Subcutaneous adipose tissue (tissue), 4 donors: ENCODE measurements around the gene SIGLEC6. TPM values are rescaled to one million over a fixed set of nuclear protein-coding genes. Genes with fewer than 3 reads are reported as not detected.

Source experiments
- CTCF ChIP-seq: fragments of 450-650 bp; IDR thresholded peaks from one replicate; pipeline ENCODE4 v1.5.1; 2016; ENCODE audit warnings: low read depth, mild to moderate bottlenecking, control low read depth, antibody characterized with exemption, moderate library complexity
- total RNA-seq, 4 donors: library from RNA; depleted of rRNA; stranded (reverse); fragments of >200 nt; gene quantifications; one replicate each; pipeline ENCODE4 v1.1.0, GENCODE V29; 2016

SIGLEC6 gene
- total RNA-seq, 4 donors from 2014 or later = 1.5 to 2.9 (median 2.5) TPM; not detected in 1

GRCh38 chr19:51568456-51568855 lies 37.0 kb upstream of the SIGLEC6 start:
- no peak for TF ChIP-seq CTCF

- no peak for TF ChIP-seq CTCF
Measured at GRCh38 chr19:51567583-51567982, 36.1 kb upstream of the SIGLEC6 start.

- TF ChIP-seq CTCF = no peak
Measured at GRCh38 chr19:51566489-51567100, 35.1 kb upstream of the SIGLEC6 start.

GRCh38 chr19:51565583-51565982 lies 34.1 kb upstream of the SIGLEC6 start:
- no peak for TF ChIP-seq CTCF

GRCh38 chr19:51564791-51565190 lies 33.3 kb upstream of the SIGLEC6 start:
- no peak for TF ChIP-seq CTCF

GRCh38 chr19:51560339-51560738 lies 28.9 kb upstream of the SIGLEC6 start:
- TF ChIP-seq CTCF = no peak

- TF ChIP-seq CTCF = no peak
Measured at GRCh38 chr19:51559240-51559639, 27.8 kb upstream of the SIGLEC6 start.
